B cell (primary cell): ENCODE measurements around the gene RBM44.

ENCODE experiments used
- CTCF ChIP-seq: fragments of 200-600 bp; IDR thresholded peaks from one replicate; pipeline ENCODE4 v1.8.0; 2022; ENCODE audit warnings: antibody characterized with exemption, mild to moderate bottlenecking
- EZH2 ChIP-seq: IDR thresholded peaks from 2 replicates; pipeline ENCODE4 v1.6.1; 2012; ENCODE audit warnings: borderline replicate concordance, low read depth, mild to moderate bottlenecking, moderate library complexity, low read length; ENCODE audit not compliant: insufficient read depth, poor library complexity, severe bottlenecking

GRCh38 chr2:237835372-237835771, 36.8 kb downstream of the RBM44 start:
- no peak for TF ChIP-seq EZH2
- no peak for TF ChIP-seq CTCF
